ENCODE results near the gene DAP.

Gene DAP

DNA sequence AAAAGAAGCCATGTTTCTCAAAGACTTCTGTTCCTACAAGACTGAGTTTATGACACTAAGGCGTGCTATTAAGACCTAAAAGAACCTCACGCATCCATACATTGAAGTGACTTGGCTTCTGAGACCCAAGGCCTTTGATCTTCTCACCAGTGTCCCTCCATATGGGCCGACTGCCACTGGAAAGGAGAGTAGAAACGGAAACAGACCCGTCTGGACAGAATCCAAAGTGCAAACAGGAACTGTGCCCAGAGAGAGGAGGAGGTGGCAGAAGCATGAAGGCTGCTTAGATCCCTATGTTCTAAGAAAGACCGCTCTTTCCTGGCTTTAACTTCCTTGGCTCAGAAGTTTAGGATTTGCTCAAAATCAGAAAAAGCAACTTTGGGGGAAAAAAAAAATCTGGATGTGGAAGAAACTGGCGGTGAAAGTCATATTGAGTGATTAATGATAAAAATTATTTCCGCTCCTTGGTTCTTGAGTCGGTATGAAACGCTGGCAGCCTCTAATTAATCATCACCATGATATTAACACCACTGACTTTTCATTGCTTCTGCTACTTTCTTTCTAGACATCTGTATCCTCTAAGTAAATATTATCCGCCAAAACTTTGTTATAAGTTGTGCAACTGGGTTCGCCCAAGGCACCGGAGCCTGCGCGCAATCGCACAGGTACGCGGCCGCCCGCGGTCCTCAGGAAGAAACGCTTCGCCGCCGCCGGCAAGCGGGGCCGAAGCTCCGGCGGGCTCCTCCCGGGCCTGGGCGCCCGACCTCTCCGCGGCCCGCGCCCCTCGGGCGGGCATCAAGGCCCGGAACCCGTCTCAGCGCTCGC, 726 bp downstream of the DAP start:
- peak; percentile 57 for DNase-seq (ENCODE audit: low spot score)

DNA sequence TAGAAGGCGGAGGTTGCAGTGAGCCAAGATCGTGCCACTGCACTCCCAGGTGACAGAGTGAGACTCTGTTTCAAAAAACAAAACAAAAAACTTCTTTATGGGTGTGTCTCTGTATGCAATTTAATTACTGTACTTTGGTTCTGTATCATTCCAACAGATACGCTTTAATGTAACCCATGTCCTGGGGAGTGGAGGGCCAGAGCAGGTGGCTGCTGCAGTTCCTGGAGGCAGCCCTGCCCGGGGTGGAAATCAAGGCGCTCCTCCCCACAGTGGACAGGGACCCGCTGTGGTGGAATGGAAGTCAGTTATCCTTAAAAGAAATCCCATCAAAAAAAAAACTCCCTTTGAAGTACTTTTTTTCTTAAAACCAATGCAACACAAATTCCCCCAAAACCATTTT, 1.9 kb downstream of the DAP start:
- DNase-seq (ENCODE audit: low spot score), result no peak

DNA sequence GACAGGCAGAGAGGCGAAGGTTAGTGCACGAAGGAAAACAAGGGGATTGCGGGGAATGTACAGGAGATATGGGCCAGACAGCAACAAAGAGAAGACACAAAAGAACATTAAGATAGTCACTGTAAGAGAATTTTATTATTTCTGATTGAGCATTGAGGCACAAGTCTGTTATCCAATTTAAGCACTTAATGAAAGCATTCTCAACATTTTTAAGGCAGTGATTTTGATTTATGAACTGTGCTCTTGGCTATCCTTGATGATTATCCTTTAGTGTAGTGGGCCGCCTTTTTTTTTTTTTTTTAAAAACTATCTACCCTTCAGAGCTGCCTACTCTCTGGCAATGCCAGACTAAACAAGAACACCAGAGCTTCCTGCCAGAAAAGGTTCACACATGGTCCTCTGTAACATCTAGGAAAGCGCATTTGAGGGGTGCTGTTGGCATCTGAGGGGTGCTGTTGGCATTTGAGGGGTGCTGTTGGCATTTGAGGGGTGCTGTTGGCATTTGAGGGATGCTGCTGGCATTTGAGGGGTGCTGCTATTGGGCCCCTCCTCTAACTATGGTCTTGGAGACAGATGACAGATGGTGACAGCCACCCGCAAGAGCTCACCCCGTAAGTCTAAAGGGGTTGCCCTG, 3.0 kb downstream of the DAP start:
- no peak for DNase-seq (ENCODE audit: low spot score)

DNA sequence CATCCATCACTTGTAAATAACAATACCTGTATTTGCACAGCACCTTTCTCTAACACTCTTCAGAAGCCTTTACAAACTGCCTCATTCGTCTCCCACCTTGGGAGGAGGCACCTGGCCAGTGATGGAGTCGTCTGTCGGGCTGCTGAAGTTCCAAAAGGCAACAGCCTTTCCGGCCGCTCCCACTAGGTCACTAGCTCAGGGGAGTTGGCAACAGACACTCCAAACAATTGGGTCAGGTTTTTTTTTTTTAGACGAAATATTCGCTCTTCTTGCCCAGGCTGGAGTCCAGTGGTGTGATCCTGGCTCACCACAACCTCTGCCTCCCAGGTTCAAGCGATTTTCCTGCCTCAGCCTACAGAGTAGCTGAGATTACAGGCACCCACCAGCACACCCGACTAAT, 4.0 kb downstream of the DAP start:
- DNase-seq (ENCODE audit: low spot score), result no peak

DNA sequence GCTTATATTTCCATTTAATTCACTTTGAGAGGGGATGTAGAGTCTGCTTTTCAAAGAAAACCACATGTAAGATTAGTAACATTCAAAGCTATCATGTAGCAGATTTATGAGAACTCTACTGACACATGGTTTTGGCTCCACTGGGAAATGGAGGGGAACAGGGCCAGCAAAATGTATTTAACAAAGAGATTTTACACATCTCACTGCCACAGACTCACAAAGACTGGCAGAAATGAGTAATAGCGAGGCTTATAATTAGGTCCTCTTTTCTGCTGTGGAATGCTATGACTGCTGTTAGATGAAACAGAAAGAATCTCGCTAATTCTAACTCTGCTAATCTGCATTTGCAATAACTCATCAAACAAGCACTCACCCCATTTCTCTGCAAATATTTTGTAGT, 4.5 kb downstream of the DAP start:
- peak; percentile 41 for DNase-seq (ENCODE audit: low spot score)

DNA sequence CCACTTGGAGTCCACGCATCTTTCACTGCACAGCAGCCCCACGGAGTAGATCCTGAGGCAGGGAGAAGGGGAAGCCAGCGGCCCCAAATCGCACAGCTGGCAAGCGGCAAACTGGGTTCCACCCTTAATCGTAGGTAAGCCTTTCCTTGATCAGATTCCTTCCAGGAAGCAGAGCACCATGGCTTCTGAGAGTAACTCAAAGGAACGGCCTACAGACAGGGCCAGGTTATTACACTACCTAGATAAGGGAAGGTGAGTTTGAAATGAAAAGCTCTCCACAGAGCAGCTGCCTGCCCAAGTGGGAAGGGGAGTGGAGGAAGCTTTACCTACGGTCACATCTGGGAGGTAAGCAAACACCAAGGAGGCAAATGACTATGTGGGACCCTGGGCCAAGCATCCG, 7.9 kb downstream of the DAP start:
- no peak for DNase-seq (ENCODE audit: low spot score)

DNA sequence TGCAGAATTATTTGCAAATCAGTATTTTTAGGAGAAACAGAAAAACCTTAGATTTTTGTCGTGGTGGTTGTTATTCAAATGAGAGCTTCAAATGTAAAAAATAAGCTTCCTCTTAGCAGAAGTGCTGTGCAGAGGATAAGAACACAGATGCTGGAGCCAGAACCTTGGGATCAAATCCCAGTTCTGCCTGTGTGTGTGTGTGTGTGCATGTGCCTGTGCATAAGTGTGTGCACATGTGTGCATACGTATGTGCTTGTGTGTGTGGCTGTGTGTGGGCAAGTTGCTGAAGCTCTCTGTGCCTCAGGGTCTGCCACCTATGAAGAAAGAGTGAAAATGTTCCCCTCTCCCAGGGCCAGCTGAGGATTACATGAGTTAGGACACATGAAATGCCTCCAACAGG, 8.6 kb downstream of the DAP start:
- no peak for DNase-seq (ENCODE audit: low spot score)

DNA sequence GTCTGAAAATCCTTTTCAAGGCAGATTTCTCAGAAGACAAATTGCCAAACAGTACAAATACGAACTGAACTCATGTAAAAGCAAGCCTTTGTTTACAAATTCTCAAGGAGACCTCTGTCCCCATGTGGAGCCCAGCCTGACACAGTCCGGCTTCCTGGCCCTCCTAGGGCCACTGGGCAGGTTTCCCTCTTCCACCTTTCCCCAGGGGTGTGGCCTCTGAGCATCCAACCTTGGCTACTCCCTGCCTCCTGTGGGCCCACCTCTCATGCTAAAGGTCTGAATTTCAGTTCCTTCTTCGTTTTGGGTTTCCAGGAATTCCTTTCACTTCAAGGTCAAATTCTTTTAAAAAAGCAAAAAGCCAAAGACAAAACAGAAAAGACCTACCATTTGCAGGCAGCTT, 10.1 kb downstream of the DAP start:
- no peak for DNase-seq (ENCODE audit: low spot score)

DNA sequence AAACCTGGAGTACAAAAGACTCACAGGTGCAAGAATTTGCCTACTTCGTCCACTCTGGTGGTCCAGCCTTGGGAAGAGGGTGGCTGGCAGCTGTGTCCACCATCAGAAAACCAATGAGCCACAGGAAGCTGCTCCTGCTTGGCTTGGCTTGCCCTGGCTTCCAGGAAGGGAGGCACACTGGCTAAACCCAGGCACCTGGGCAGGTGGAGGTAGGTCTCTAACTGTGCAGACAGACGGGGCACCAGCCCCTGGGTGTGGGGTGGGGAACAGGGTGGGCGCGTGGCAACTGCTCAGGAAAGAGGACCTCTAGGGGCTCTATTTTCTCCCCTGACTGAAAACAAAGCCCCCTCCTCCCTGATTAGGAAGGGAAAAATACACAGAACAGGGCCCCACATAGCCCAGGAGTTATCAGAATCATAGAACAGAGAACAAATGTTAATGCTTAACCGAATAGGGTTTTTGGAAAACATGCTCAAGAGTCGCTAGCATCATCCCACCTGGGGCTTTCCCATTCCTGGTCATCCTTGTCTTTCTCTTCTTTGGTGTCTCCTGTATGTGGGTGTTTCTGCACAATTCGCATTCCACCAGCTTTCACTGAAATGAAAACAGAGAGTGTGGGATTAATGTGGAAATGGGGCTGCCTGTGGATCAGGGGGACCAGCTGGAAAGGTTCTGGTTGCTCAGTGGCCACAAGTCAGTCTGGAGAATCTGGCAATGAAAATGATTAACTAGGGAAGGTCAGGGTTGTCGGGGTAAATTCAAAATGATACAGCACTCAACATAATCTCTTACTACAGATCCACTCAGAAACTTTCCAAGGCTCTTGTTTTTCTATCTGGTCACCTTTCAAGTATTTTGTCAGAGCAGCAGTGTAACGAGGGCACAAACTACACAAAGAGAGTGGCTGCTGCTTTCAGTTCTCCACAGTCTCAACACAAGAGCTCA, 13.1 kb downstream of the DAP start:
- DNase-seq (ENCODE audit: low spot score), result no peak

DNA sequence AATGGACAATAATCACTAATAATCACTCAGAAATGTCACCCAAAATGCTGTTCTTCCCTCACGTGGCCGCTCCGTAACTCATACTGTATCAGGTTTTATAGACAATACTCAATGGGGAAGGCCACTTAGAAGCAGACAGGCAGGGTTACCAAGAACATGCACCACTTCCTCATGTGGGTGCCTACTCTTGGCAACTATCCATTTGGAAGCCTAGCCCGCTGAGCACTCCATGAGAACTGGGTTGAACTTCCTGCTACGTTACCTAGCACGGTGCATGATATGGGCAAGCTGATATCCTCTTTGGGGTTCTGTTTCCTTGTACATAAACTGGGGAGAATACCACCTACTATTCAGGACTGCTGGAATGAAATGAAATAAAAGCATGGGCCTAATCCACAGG, 14.3 kb downstream of the DAP start:
- DNase-seq (ENCODE audit: low spot score), result no peak

DNA sequence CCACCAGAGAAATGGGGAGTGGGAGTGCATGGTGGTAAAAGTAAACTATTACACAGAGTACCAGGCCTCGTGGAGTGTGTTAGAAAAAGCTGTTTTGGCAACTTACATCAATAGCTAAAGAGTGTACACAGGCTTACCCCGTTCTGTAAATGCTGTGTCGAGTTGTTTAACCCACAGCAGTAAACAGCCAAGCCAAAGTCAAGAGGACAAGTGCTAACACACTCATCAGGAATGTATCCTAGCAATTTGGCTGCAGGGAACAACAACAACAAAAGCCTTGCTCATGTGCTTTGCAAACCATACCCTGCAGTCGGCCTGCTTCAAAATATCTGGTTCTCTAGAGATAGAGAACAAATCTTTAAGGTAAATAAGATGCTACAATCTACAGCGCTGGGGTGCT, 15.9 kb downstream of the DAP start:
- peak; percentile 50 for DNase-seq (ENCODE audit: low spot score)

DNA sequence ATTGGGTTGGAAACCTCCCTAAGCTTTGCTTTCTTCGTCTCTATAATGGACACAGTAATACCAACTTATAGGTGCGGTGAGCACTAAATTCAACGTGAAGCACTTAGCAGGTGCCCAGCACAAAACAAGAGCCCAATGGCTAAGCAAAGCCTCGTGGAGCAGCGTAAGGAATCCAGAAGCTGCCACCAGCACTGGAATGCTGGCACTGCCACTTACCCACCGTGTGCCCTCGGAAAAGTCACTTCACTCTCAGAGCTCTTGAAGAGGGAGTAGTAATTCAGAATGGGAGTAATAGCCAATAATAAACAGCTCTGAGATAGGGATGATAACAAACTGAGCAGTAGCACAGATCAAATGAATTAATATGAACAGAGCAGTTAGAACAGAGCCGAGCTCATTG, 16.4 kb downstream of the DAP start:
- no peak for DNase-seq (ENCODE audit: low spot score)

DNA sequence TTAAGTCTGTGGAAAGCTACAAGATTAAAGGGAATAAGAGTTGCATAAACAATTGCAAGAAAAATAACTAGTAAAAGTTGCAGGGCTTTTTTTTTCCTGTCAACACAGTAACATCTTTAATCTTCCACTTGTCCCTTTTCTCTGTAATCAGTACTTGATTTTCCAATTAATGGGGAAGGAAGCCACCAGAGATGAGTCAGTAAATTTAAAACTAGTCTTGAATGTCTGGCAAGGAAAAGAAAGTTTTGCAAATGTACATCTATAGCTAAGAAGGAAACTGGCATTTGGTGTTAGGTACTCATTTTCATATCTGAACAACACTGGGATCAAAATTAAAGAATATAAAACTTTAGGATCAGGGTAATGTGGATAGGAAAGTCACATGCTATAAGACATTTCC, 17.1 kb downstream of the DAP start:
- DNase-seq (ENCODE audit: low spot score), result no peak

DNA sequence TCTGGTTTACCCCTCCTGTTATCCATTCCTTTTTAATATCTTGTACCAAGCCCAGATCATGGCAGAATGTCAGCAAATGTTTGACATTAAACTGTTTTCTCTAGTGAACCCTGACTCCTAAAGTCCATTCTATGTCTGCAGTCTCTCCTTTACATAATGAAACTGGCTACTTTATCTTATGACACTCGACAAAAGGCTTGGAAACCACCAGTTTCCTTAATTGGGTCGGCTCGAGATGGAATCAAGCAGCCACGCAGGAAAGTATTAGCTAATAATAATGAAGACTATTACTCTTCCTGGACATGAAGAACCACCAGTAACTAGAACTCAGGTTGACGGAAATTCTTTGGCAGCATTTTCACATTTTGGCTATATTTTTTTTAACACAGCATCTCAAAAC, 17.5 kb downstream of the DAP start:
- DNase-seq (ENCODE audit: low spot score), result no peak

DNA sequence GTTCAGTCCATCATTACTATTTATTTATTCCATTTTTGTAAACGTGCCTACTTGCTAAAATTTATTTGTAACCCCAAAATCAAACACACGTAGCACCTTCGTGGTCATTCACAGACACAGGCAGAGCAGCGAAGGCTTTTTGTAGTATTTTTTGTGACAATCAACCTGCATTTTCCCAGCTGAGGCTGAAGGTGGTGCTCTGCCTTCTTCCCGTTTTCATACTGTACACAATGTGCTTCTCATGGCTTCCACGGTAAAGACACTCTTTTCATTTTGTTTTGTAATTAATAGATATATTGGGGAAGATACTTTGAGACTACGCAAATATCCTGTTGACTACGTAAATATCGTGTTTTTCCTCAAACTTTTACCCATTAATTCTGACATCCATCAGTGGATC, 19.4 kb downstream of the DAP start:
- no peak for DNase-seq (ENCODE audit: low spot score)

DNA sequence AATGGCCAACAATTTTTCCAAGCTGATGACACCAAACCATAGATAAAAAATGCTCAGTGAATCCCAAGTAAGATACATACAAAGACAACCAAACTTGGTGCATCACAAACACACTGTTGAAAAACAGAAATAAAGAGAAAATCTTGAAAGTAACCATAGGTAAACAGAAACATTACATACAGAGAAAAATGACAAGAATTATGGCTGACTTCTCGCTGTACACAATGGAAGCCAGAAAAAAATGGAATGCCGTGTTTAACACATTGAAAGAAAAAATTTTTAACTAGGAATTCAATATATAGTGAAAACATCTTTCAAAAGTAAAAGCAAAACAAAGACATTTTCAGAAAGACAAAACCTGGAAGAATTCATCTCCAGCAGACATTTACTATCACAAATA, 20.6 kb downstream of the DAP start:
- no peak for DNase-seq (ENCODE audit: low spot score)

DNA sequence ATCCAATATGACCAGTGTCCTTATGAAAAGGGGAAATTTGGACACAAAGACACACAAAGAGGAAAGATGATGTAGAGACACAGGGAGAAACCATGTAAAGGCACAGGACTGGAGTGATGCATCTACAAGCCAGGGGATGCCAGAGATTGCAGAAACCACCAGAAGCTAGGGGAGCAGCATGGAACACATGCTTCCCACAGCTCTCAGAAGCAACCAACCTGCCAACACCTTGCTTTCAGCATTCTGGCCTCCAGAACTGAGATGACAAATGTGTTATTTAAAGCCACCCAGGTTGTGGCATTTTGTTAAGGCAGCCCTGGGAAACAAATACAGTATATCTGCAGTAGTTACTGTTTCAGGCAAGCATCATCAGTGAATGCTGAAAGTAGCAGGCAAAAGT, 23.2 kb downstream of the DAP start:
- no peak for DNase-seq (ENCODE audit: low spot score)

DNA sequence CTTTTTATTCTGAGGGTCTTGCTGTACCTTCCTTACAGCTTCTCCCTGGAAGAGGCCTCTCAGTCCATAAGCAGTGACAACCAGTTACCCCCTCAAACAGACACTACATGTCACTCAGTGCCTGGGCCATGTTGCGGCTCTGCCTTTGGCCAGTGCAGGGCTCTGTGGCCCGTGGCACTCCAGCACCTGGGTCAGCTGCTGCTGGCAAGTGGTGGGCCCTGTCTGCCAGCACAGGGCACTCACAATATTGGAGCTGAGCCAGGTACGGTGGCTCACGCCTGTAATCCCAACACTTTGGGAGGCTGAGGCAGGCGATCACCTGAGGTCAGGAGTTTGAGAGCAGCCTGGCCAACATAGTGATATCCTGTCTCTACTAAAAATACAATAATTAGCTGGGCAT, 24.2 kb downstream of the DAP start:
- DNase-seq (ENCODE audit: low spot score), result no peak

DNA sequence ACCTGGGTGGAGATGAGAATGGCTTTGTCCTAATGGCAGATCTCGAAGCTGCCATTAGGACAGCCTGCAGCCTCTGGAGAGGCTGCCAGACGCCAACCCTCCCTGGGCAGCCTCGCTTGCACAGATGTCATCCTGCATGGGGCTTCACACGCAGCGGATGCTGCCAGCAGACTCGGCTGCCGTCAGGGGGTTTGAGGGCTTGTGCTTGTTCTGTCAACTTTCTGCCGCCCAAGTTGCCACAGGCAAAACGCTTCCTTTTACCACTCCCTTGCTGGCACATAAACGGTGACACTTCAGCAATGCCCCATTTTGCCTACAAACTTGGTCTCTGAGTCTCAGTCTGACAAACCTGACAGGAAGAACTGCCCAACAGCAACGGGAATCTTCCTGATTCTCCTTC, 24.7 kb downstream of the DAP start:
- no peak for DNase-seq (ENCODE audit: low spot score)

DNA sequence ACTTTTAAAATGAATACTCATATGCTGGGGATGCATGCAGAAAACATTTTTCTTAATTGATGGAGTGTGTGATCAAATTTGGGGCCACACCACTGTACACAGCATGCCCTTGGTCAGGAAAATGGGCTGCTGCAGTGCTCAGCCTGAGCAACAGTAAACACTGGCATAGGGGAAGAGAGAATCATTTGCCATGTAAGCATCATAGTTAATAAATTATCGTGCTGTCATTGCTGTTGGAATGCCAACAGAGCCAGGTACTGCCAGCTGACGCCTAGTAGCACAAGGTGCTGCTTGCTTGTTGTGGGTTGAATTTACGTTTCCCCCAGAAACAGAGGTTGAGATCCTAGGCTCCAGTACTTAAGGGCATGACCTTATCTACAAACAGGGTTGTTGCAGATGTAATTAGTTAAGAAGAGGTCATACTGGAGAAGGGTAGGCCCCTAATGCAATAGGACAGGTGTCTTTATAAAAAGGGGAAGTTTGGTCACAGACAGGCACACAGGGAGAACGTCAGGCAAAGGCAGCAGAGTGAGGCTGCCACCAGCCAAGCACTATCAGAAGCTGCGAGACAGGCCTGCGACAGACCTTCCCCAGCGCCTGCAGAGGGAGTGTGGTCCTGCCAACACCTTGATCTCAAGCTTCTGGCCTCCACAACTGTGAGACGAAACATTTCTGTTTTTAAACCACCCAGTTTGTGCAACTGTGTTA, 25.3 kb downstream of the DAP start:
- DNase-seq (ENCODE audit: low spot score), result no peak

DNA sequence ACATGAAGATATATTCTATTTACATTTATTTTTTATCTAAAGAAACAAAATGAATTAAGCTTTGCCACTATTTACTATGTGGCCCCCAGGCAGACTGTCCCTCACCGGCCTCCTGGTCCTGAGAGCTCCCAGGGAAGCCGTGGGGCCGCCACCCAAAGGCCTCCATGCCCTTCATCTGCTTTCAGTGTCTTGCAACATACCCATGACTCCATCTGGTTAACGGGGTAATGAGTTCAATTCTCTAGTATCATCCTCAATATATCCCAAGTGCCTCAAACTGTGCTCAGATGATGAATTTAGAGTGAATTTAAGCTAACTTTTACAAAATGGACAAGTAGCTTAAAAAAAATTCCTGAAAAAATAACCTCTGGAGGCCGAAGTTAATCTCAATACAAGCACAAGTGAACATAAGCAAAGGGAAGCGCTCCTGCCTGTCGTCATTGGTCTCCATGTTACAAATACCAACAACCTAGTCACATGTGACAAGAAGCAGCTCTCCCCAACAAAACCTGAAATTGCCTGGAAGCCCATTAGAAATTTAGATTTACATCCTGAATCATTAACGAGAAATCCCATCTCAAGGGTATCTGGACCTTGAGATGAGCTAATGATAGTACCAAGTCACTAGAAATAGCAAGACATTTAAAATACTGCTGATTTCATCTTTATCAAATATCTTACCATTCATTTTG, 26.1 kb downstream of the DAP start:
- no peak for DNase-seq (ENCODE audit: low spot score)

All from AG08396 (cell line).